Duodenal mucosa (tissue), 2 donors: ENCODE measurements around the gene HMCN1.

Source experiments
- H3K27ac ChIP-seq: one replicate; pipeline ENCODE4 v1.7.0; 2013; ENCODE audit warnings: low read depth, low read length
- H3K27me3 ChIP-seq, 2 donors: one replicate each; pipeline ENCODE4 v1.7.0; 2013; ENCODE audit warnings: low read length in 2 of 2, control low read depth in 1 of 2; ENCODE audit not compliant: insufficient read depth in 2 of 2, control insufficient read depth in 1 of 2
- H3K36me3 ChIP-seq, 2 donors: one replicate each; pipeline ENCODE4 v1.7.0; 2013; ENCODE audit warnings: low read length in 2 of 2, control low read depth in 1 of 2; ENCODE audit not compliant: insufficient read depth in 2 of 2, control insufficient read depth in 1 of 2
- H3K4me1 ChIP-seq, 2 donors: one replicate each; pipeline ENCODE4 v1.7.0; 2013; ENCODE audit warnings: low read length in 2 of 2, control low read depth in 1 of 2; ENCODE audit not compliant: insufficient read depth in 2 of 2, control insufficient read depth in 1 of 2
- H3K4me3 ChIP-seq, 2 donors: one replicate each; pipeline ENCODE4 v1.7.0; 2013; ENCODE audit warnings: low read length in 2 of 2, low read depth in 1 of 2
- H3K9ac ChIP-seq, 2 donors: one replicate each; pipeline ENCODE4 v1.7.0; 2013; ENCODE audit warnings: low read length in 2 of 2, low read depth in 1 of 2
- H3K9me3 ChIP-seq, 2 donors: one replicate each; pipeline ENCODE4 v1.7.0; 2013; ENCODE audit warnings: low read length in 2 of 2, control low read depth in 1 of 2; ENCODE audit not compliant: control insufficient read depth in 1 of 2

HMCN1 gene

GRCh38 chr1:185813401-185813979 lies 79.3 kb downstream of the HMCN1 start:
- Histone ChIP-seq H3K4me3 (no peak overlapping the region), H3K4me1 (no peaks in the 10 kb centered on the region), H3K27me3 (no peaks in the 10 kb centered on the region), H3K27ac (no peak overlapping the region), H3K9me3 (no peaks in the 10 kb centered on the region), H3K36me3 (no peaks in the 10 kb centered on the region), H3K9ac (no peak overlapping the region)

- no peaks in the 10 kb centered on the region for H3K36me3 ChIP-seq
- no peak overlapping the region for H3K9ac ChIP-seq
- H3K27me3 ChIP-seq: no peaks in the 10 kb centered on the region
- H3K27ac ChIP-seq: no peak overlapping the region
- H3K4me3 ChIP-seq: no peak overlapping the region
- no peaks in the 10 kb centered on the region for H3K4me1 ChIP-seq
- H3K9me3 ChIP-seq: no peaks in the 10 kb centered on the region
Measured at GRCh38 chr1:185816460-185816859, 82.3 kb downstream of the HMCN1 start.

- no peak overlapping the region for H3K9ac ChIP-seq
- no peaks in the 10 kb centered on the region for H3K36me3 ChIP-seq
- no peaks in the 10 kb centered on the region for H3K9me3 ChIP-seq
- H3K27ac ChIP-seq: no peak overlapping the region
- no peak overlapping the region for H3K4me3 ChIP-seq
- no peaks in the 10 kb centered on the region for H3K4me1 ChIP-seq
- no peaks in the 10 kb centered on the region for H3K27me3 ChIP-seq
Measured at GRCh38 chr1:185819798-185820197, 85.6 kb downstream of the HMCN1 start.

- no peaks in the 10 kb centered on the region for H3K36me3 ChIP-seq
- no peak overlapping the region for H3K4me3 ChIP-seq
- no peaks in the 10 kb centered on the region for H3K27me3 ChIP-seq
- no peak overlapping the region for H3K9ac ChIP-seq
- H3K4me1 ChIP-seq: no peaks in the 10 kb centered on the region
- no peak overlapping the region for H3K27ac ChIP-seq
- H3K9me3 ChIP-seq: no peaks in the 10 kb centered on the region
Measured at GRCh38 chr1:185821612-185822385, 87.6 kb downstream of the HMCN1 start.

GRCh38 chr1:185823467-185823866 lies 89.3 kb downstream of the HMCN1 start:
- Histone ChIP-seq H3K9me3 (no peaks in the 10 kb centered on the region), H3K27me3 (no peaks in the 10 kb centered on the region)

GRCh38 chr1:185824106-185824505 lies 89.9 kb downstream of the HMCN1 start:
- Histone ChIP-seq H3K4me1 (no peaks in the 10 kb centered on the region), H3K27ac (no peak overlapping the region), H3K9me3 (no peaks in the 10 kb centered on the region), H3K9ac (no peak overlapping the region), H3K36me3 (no peaks in the 10 kb centered on the region), H3K27me3 (no peaks in the 10 kb centered on the region), H3K4me3 (no peak overlapping the region)

More at GRCh38 chr1:185823467-185823866, 89.3 kb downstream of the HMCN1 start:
- no peak overlapping the region for H3K9ac ChIP-seq
- H3K4me1 ChIP-seq: no peaks in the 10 kb centered on the region
- no peak overlapping the region for H3K27ac ChIP-seq
- no peaks in the 10 kb centered on the region for H3K36me3 ChIP-seq
- no peak overlapping the region for H3K4me3 ChIP-seq

- Histone ChIP-seq H3K4me1 (no peaks in the 10 kb centered on the region), H3K36me3 (no peaks in the 10 kb centered on the region), H3K27ac (no peak overlapping the region), H3K9me3 (no peaks in the 10 kb centered on the region), H3K4me3 (no peak overlapping the region), H3K27me3 (no peaks in the 10 kb centered on the region), H3K9ac (no peak overlapping the region)
Measured at GRCh38 chr1:185825556-185825955, 91.4 kb downstream of the HMCN1 start.

GRCh38 chr1:185834371-185834905 lies 100.2 kb downstream of the HMCN1 start:
- Histone ChIP-seq H3K4me1 (no peaks in the 10 kb centered on the region), H3K9me3 (no peaks in the 10 kb centered on the region), H3K9ac (no peak overlapping the region), H3K27me3 (no peaks in the 10 kb centered on the region), H3K4me3 (no peak overlapping the region), H3K36me3 (no peaks in the 10 kb centered on the region), H3K27ac (no peak overlapping the region)

- Histone ChIP-seq H3K27me3 (no peaks in the 10 kb centered on the region), H3K36me3 (no peaks in the 10 kb centered on the region), H3K4me1 (no peaks in the 10 kb centered on the region), H3K27ac (no peak overlapping the region), H3K9me3 (no peaks in the 10 kb centered on the region), H3K9ac (no peak overlapping the region), H3K4me3 (no peak overlapping the region)
Measured at GRCh38 chr1:185835191-185835590, 101.0 kb downstream of the HMCN1 start.

- Histone ChIP-seq H3K9ac (no peak overlapping the region), H3K36me3 (no peaks in the 10 kb centered on the region), H3K4me1 (no peaks in the 10 kb centered on the region), H3K4me3 (no peak overlapping the region), H3K27me3 (no peaks in the 10 kb centered on the region), H3K9me3 (no peaks in the 10 kb centered on the region), H3K27ac (no peak overlapping the region)
Measured at GRCh38 chr1:185837711-185838110, 103.5 kb downstream of the HMCN1 start.
